H1 (cell line): ENCODE data around the gene NLN. TPM values are rescaled to one million over a fixed set of nuclear protein-coding genes. Genes with fewer than 3 reads are reported as not detected.

Experiments
- polyA plus RNA-seq, 7 experiments: library from polyadenylated mRNA; depleted of rRNA in 3 of 7; stranded (reverse) in 5 of 7; unstranded in 2 of 7; fragments of >200 nt in 5 of 7; fragments of 200-250 nt in 2 of 7; gene quantifications; 1 replicate in 5 of 7; 2 replicates in 1 of 7; 4 replicates in 1 of 7; pipeline versions ENCODE4 v1.2.1 to v1.2.3, GENCODE V29; 2011 to 2013; ENCODE audit warnings: missing spikeins in 2 of 7, mixed read lengths in 2 of 7
- total RNA-seq: library from RNA; stranded (reverse); fragmentation: NEBNext Ultra II Directional; extraction: Animal tissue kit (Norgen Biotek cat#: 25700); gene quantifications from 2 replicates; pipeline ENCODE4 v1.2.1, GENCODE V29; 2021
- TF ChIP-seq, protein P1 (sequence below): fragments of 300-600 bp; sonication (generic); IDR thresholded peaks from 2 replicates; pipeline ENCODE4 v1.7.1; 2012; ENCODE audit warnings: low read length, moderate library complexity, mild to moderate bottlenecking, inconsistent platforms; ENCODE audit not compliant: insufficient replicate concordance

Gene NLN
- total and polyA plus RNA-seq, 2 of the 8 experiments (the other 6 are each of a cell fraction or from before 2014, with no cell fraction given): 46.7 to 192 TPM

GRCh38 chr5:65779643-65780042, 57.6 kb downstream of the NLN start (continued):
- TF ChIP-seq, protein P1, sequence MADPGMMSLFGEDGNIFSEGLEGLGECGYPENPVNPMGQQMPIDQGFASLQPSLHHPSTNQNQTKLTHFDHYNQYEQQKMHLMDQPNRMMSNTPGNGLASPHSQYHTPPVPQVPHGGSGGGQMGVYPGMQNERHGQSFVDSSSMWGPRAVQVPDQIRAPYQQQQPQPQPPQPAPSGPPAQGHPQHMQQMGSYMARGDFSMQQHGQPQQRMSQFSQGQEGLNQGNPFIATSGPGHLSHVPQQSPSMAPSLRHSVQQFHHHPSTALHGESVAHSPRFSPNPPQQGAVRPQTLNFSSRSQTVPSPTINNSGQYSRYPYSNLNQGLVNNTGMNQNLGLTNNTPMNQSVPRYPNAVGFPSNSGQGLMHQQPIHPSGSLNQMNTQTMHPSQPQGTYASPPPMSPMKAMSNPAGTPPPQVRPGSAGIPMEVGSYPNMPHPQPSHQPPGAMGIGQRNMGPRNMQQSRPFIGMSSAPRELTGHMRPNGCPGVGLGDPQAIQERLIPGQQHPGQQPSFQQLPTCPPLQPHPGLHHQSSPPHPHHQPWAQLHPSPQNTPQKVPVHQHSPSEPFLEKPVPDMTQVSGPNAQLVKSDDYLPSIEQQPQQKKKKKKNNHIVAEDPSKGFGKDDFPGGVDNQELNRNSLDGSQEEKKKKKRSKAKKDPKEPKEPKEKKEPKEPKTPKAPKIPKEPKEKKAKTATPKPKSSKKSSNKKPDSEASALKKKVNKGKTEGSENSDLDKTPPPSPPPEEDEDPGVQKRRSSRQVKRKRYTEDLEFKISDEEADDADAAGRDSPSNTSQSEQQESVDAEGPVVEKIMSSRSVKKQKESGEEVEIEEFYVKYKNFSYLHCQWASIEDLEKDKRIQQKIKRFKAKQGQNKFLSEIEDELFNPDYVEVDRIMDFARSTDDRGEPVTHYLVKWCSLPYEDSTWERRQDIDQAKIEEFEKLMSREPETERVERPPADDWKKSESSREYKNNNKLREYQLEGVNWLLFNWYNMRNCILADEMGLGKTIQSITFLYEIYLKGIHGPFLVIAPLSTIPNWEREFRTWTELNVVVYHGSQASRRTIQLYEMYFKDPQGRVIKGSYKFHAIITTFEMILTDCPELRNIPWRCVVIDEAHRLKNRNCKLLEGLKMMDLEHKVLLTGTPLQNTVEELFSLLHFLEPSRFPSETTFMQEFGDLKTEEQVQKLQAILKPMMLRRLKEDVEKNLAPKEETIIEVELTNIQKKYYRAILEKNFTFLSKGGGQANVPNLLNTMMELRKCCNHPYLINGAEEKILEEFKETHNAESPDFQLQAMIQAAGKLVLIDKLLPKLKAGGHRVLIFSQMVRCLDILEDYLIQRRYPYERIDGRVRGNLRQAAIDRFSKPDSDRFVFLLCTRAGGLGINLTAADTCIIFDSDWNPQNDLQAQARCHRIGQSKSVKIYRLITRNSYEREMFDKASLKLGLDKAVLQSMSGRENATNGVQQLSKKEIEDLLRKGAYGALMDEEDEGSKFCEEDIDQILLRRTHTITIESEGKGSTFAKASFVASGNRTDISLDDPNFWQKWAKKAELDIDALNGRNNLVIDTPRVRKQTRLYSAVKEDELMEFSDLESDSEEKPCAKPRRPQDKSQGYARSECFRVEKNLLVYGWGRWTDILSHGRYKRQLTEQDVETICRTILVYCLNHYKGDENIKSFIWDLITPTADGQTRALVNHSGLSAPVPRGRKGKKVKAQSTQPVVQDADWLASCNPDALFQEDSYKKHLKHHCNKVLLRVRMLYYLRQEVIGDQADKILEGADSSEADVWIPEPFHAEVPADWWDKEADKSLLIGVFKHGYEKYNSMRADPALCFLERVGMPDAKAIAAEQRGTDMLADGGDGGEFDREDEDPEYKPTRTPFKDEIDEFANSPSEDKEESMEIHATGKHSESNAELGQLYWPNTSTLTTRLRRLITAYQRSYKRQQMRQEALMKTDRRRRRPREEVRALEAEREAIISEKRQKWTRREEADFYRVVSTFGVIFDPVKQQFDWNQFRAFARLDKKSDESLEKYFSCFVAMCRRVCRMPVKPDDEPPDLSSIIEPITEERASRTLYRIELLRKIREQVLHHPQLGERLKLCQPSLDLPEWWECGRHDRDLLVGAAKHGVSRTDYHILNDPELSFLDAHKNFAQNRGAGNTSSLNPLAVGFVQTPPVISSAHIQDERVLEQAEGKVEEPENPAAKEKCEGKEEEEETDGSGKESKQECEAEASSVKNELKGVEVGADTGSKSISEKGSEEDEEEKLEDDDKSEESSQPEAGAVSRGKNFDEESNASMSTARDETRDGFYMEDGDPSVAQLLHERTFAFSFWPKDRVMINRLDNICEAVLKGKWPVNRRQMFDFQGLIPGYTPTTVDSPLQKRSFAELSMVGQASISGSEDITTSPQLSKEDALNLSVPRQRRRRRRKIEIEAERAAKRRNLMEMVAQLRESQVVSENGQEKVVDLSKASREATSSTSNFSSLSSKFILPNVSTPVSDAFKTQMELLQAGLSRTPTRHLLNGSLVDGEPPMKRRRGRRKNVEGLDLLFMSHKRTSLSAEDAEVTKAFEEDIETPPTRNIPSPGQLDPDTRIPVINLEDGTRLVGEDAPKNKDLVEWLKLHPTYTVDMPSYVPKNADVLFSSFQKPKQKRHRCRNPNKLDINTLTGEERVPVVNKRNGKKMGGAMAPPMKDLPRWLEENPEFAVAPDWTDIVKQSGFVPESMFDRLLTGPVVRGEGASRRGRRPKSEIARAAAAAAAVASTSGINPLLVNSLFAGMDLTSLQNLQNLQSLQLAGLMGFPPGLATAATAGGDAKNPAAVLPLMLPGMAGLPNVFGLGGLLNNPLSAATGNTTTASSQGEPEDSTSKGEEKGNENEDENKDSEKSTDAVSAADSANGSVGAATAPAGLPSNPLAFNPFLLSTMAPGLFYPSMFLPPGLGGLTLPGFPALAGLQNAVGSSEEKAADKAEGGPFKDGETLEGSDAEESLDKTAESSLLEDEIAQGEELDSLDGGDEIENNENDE: no peak
